Subcutaneous adipose tissue (tissue), 4 donors: ENCODE results near the gene GALNT9. TPM values are rescaled to one million over a fixed set of nuclear protein-coding genes. Genes with fewer than 3 reads are reported as not detected.

ENCODE experiments used
- CTCF ChIP-seq: fragments of 450-650 bp; IDR thresholded peaks from one replicate; pipeline ENCODE4 v1.5.1; 2016; ENCODE audit warnings: low read depth, mild to moderate bottlenecking, control low read depth, antibody characterized with exemption, moderate library complexity
- total RNA-seq, 4 donors: library from RNA; depleted of rRNA; stranded (reverse); fragments of >200 nt; gene quantifications; one replicate each; pipeline ENCODE4 v1.1.0, GENCODE V29; 2016

Gene GALNT9
- total RNA-seq, 4 donors from 2014 or later = not detected

GRCh38 chr12:132152411-132152821, 177.0 kb downstream of the GALNT9 start:
- no peak for TF ChIP-seq CTCF

GRCh38 chr12:132151766-132152410, 177.5 kb downstream of the GALNT9 start:
- no peak for TF ChIP-seq CTCF

GRCh38 chr12:132151145-132151765, 178.1 kb downstream of the GALNT9 start:
- no peak for TF ChIP-seq CTCF

- no peak for TF ChIP-seq CTCF
Observed at GRCh38 chr12:132150780-132151144, 178.6 kb downstream of the GALNT9 start.

- no peak for TF ChIP-seq CTCF
Observed at GRCh38 chr12:132148368-132149045, 180.9 kb downstream of the GALNT9 start.

GRCh38 chr12:132147423-132148367, 181.7 kb downstream of the GALNT9 start:
- TF ChIP-seq CTCF = no peak
